Hypothalamus (tissue), 51 donors: ENCODE results near the gene GNAI2.
A peak's percentile ranks its signal among the peaks of the same experiment; 100 is the strongest.
"Not testable (repeated sequence)": the region's sequence is repeated elsewhere in the genome, so short reads cannot be mapped to it uniquely, and the experiment has no call there.

Source experiments
- DNase-seq, 51 donors: peaks; one replicate each; lab custom pipeline; 2025; lab: John Stamatoyannopoulos, UW

GNAI2 gene

DNA sequence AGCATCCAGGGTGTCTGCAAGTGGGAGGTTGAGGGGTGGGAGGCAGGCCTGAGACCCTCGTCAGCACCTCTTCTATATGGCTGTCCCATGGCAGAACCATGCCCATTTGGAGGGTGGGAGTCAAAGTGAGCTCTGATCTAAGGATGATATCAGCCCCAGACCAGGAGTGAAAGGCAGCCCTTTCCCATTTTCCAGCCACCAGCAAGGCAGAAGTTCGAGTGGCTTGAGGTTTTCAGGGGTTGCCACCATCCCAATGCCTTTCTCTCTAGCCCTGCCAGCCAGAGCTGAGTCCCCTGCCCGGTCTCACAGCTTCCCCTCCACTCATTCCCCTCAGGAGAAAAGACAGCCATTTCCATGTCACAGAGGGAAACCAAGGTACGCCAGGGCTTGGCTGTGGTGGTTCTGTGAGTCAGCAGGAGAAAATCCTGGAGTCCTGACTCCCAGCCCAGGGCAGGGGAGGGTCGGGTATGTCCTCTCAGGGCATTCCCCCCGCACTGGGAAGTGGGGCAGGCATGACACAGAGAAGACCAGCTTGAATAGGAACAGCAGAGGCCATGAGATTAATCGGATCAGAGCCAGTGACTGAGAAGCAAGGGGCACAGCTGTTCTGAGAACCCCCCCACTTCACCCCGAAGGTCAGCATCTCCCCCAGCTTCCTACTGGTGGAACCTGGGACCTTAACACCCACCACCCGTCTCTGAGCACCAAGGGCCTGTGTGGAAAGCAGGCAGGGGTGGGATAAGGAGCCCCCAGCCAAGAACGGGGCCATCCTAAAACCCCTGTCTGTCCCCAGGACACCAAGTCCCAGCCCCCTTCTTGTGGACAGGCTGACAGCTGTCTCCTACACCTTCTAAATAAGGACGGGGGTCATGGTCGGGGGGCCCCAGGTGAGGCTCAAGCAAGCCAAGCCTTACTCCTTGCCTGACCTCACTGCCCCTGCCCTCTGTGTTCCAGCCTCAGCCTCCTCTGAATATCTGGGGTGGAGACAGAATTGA lies 31.9 kb upstream of the GNAI2 start:
- DNase-seq, result no peak

DNA sequence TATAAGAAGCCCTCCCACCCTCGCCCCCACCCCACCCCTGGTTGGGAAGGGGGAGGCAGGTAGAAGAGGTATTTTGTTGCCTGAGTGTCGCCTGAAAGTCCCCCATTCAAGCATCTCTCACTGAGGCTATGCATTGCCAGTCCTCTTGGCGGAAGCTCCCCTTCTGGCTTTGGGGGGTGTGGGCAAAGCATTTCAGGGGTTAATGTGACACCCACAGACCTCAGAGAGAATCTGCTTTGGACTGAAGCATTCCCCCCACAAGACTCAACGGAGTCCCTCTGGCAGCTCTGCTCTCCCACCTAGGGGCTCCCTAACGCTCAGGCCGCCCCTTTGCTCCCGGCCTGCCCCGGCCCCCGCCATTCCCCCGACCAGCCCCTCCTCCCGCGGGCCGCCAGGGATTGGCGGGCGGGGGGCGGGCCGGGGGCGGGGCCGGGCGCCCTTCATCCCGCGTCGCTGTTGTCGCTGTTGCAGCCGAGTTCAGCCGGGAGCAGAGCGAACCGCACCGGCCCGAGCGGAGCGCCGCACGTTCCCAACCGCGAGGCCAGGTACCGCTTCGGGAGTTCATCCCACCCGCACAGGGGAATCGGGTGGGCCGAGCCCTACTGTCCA lies 31.1 kb upstream of the GNAI2 start, which contains the start of gene SLC38A3:
Gene SLC38A3, plus strand, starts transcription at position 468 of the 609 bp plus-strand sequence. CDS start 8,929 bp downstream, outside the sequence.
- peak in 37 of 51 donors; percentile 23 to 73 (median 45) for DNase-seq

DNA sequence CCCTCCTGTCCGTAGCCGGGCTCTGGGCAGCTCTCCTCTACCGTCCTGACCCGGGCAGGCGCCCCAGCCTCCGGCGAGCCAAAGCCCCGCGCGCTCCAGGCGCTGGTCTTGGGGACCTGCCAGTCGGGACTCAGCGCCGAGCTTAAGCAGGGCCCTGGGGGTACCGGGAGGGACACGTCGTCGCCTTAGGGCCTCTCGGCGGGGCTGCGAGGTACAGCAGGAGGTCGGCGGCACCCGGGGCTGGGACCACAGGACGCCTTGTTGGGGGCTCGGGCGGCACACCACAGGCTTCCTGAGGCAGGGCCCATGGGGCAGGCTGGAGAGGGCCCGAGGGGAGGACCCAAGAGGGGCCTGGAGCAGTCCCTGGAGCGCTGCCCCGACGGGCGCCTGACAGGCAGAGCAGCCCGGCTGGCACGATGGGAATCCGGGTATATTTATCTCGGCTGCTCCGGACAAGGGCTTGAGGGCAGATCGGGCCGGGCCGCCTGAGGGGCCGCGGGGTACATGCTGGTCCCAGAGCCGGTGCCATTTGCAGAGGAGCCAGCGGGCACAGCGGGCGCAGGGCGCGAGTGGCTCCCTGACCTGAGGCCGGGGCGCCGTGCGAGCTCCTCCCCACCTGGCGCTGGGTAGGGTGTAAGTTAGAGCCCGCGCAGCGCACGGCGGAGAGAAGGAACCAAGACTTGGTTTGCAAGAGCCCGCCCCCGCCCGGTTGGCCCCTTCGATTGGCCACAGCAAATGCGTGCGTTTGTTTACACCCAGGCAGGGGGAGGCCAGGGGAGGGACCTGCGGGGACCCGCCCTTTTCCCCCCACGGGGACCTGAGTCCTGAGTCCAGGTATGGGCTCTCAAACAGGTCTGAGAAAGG lies 30.4 kb upstream of the GNAI2 start:
- peak in 29 of 51 donors; percentile 16 to 64 (median 38) for DNase-seq

DNA sequence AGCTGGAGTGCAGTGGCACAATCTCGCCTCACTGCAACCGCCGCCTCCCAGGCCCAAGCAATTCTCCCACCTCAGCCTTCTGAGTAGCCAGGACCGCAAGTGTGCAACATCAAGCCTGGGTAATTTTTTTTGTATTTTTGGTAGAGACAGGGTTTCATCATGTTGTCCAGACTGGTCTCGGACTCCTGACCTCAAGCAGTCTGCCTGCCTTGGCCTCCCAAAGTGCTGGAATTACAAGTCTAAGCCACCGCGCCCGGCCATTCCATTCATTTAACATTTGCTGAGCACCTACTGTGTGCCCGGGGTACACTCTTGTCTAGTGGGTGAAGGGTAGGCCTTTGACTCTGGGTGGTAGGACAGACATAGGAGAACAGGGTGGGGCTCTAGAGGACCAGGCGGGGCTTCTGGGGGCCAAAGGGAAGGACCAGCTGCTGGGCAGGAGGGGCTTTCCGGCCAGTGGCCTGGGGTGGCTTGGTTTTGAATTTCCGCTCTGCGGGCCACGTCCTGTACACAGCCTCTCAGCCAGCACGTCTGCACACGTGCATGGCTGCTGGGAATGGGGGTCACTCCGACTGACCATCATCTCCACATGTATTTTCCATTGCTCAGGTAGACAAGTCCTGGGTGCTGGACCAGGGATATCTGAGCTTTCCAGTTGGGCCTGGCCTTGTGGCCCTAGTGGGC lies 28.5 kb upstream of the GNAI2 start:
- no peak for DNase-seq

GRCh38 chr3:50208677-50209344 lies 27.2 kb upstream of the GNAI2 start:
- DNase-seq, result no peak

DNA sequence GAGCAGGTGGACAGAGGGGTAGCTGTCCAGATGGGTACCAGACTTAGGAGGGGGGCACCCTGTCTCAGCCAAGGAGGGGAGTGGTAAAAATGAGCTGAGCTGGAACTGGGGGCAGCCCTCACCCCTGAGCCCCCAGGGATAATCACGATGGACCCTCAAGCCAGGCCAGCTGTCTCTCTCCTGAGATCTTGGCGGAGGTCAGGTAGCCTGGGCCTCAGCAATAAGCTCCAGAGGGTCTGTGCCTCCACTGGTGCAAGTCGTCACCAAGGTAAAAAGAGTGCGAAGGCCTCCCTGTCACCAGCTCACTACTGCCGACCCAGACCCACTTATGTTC lies 25.9 kb upstream of the GNAI2 start:
- no peak for DNase-seq

DNA sequence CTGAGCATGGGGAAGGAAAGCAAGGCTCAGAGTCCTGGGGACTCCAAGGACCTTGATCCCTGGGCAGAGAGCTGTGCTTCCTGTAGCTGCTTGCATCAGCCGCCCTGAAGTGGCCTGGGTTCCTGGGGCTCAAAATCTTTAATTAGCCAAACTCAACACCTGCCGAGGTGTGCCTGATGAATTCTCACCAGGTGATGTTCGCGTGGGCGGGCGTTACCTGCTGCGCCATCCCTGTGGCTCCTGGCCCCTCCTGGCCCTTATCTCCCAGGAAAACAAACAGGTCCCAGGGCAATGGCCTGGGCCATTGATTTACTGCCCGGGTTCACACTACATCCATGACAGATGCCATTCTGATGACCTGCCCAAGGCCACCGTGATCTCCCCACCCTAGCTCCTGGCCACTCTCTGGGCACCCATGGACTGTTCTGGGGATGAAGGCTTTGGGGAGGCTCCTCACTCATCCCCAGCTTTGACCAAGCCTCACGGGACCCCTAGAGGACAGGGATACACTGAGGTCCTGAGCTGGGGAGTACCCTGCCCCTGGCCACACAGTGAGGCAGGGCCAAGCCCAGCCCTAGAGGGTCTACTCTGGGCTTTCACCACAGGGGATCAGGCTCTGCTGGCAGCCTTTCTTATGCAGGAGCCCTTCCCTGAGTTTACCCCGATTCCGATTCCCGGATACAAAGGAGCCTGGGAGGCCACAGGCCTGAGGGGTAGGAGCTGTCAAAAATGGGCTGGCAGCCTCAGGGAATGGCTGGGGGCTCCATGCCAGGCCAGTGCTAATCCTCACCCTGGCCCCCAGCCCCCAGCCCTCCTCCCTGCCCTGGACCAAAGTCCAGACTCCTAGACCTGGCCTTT lies 25.3 kb upstream of the GNAI2 start:
- no peak for DNase-seq

GRCh38 chr3:50211368-50211717 lies 24.7 kb upstream of the GNAI2 start:
- not testable (repeated sequence) for DNase-seq

- peak in 1 of 51 donors; percentile 49 for DNase-seq
Observed at GRCh38 chr3:50211930-50212329, 24.1 kb upstream of the GNAI2 start.

DNA sequence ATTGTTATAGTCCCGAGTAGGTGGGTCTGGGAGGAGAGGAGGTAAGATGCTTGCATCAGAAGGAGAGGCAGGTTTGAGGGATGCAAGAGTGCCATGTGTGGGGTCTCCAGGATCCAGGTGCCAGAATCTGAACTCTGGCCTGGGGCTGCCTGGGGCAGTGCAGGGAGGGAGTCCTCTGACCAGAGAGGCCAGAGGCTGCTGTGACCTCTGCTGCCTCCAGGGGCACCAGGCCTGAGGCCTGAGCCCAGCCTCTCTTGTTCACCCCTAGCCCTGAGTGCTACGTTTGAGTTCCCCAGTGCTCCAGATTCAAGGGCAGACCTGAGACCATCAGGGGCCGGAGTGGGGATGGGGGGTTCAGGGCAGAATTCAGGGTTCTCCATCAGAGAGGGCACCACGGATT lies 23.5 kb upstream of the GNAI2 start:
- DNase-seq, result peak in 1 of 51 donors; percentile 32

DNA sequence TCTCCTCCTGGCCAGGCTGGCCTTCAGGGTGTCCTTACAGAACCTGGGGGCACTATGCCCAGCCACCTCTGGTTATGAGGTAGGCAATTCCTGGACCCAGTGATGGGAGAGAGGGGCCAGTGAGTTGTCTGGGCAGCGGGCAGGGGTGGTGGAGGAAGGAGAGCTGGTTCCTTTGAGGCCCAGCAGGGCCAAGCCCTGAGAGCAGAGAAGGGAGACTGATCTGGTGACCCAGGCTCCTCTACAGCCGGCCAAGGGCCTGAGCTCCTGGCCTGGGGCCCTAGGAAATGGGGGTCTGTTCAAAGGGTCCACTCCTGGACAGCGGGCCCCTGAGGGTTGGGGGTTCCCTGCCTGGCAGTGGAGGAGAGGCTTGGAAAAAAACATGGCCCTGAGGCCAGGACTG lies 23.0 kb upstream of the GNAI2 start:
- peak in 2 of 51 donors; percentile 35 to 51 for DNase-seq

DNA sequence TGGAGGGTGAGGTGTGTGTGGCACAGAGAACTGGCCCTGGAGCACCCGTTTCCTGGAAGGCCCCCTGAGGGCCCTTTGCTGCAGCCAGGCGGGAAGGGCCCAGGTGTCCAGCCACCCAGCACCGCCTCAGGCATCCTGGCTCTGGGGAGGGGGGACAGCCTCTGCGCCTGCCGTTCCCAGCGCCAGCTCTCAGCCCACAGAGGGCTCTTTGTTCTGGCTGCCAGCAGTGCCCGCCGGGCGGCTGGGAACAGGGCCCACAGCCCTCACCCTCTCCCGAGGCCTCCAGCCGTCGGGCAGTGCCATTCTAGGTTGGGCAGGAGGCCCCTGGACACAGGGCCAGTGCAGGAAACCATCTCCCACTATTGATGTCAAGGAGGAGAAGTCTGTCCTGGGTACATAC lies 22.6 kb upstream of the GNAI2 start:
- peak in 50 of 51 donors; percentile 23 to 96 (median 84) for DNase-seq

- no peak for DNase-seq
Observed at GRCh38 chr3:50214824-50215223, 21.2 kb upstream of the GNAI2 start.

- DNase-seq, result no peak
Observed at GRCh38 chr3:50215529-50215928, 20.5 kb upstream of the GNAI2 start.

GRCh38 chr3:50217681-50218080 lies 18.3 kb upstream of the GNAI2 start:
- DNase-seq, result no peak

DNA sequence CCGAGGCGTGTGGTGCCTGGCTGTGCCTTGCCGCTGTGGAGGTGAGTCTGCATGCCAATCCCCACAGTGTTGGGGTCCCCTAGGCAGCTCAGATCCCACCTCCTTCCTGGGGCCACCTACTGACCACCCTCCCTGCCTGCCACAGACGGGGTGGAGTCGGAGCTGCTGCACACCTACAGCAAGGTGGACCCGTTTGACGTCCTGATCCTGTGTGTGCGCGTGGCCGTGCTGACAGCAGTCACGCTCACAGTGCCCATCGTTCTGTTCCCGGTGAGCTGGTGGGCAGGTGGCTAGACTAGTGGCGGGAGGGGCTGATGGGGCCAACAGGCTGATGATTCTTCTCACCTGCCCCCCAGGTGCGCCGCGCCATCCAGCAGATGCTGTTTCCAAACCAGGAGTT lies 17.6 kb upstream of the GNAI2 start:
- no peak for DNase-seq

GRCh38 chr3:50219285-50219684 lies 16.7 kb upstream of the GNAI2 start:
- no peak for DNase-seq

DNA sequence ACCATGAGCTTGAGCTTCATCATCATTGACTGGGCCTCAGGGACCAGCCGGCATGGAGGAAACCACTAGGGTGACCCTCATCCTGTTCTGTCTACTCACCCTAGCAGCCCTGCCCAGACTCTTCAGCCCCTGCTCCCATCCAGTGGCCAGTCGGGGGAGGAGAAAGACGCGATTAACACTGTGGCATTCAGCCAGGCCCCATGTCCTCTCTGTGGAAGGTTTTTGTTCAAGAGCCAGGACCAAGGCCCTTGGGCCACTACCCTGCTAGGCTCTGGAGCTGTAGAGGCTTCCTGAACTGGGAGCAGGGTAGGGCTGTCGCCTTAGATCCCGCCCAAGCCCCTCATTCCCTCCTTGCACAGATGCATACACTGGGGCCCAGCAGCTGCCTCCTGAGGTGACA lies 15.9 kb upstream of the GNAI2 start:
- peak in 6 of 51 donors; percentile 4 to 24 (median 14) for DNase-seq

- DNase-seq, result no peak
Observed at GRCh38 chr3:50221051-50221410, 15.0 kb upstream of the GNAI2 start.
